A549 treated with AZD9567 at 1 μM for 4 hours (cell line): ENCODE data around the gene VWA1. TPM values are rescaled to one million over a fixed set of nuclear protein-coding genes. Genes with fewer than 3 reads are reported as not detected.

Experiments
- total RNA-seq: library from RNA; stranded (reverse); fragments of 200-300 nt; extraction: Qiagen RNA extraction; gene quantifications from 5 replicates; pipeline ENCODE4 v1.2.3, GENCODE V29; 2022; ENCODE audit not compliant: insufficient read depth

The VWA1 gene
- total RNA-seq: 8.4 to 16.5 TPM (median 15.0 TPM) in 5 replicates

GRCh38 chr1:1435106-1435903 lies at the start of gene VWA1:
VWA1 (plus strand) TSS chr1:1435690; CDS start chr1:1435749, 59 bp downstream.

GRCh38 chr1:1399187-1399871 lies 36.2 kb upstream of the VWA1 start, which contains the start of gene CCNL2:
CCNL2 (minus strand) TSS chr1:1399335; CDS start chr1:1399306, 29 bp downstream.

GRCh38 chr1:1406821-1407635 lies 28.5 kb upstream of the VWA1 start, which contains the start of gene MRPL20:
MRPL20 (minus strand) TSS chr1:1407293; CDS start chr1:1407217, 76 bp downstream.

GRCh38 chr1:1421147-1421906 lies 14.2 kb upstream of the VWA1 start, which contains the start of gene ANKRD65:
ANKRD65 (minus strand) TSS chr1:1421276; CDS start chr1:1421005, 271 bp downstream.

GRCh38 chr1:1449099-1449739 lies 13.7 kb downstream of the VWA1 start, which contains the start of gene ATAD3C:
ATAD3C (plus strand) TSS chr1:1449689; CDS start chr1:1450684, 995 bp downstream.

GRCh38 chr1:1471389-1472052 lies 36.0 kb downstream of the VWA1 start, which contains the start of gene ATAD3B:
ATAD3B (plus strand) TSS chr1:1471765; CDS start chr1:1471885, 120 bp downstream.

Other genes with a start within 250 kb of the VWA1 start
- 0.09 to 0.20 TPM (median 0.12 TPM) in 3 of 5 replicates, not detected in the others for gene TNFRSF18, start 229.1 kb upstream of the VWA1 start, total RNA-seq
- 0.07 to 0.21 TPM (median 0.10 TPM) in 3 of 5 replicates, not detected in the others for gene TNFRSF4, start 221.5 kb upstream of the VWA1 start, total RNA-seq
- gene SDF4, start 203.7 kb upstream of the VWA1 start, total RNA-seq: 104 to 133 TPM (median 126 TPM) in 5 replicates
- 13.1 to 18.5 TPM (median 15.8 TPM) in 5 replicates for gene B3GALT6, start 203.5 kb upstream of the VWA1 start, total RNA-seq
- 1.1 to 1.6 TPM (median 1.5 TPM) in 4 of 5 replicates, not detected in the other for gene C1QTNF12, start 189.0 kb upstream of the VWA1 start, total RNA-seq
- gene UBE2J2, start 161.8 kb upstream of the VWA1 start, total RNA-seq: 44.2 to 51.4 TPM (median 48.2 TPM) in 5 replicates
- 1.1 to 18.6 TPM (median 1.4 TPM) in 5 replicates for gene SCNN1D, start 155.3 kb upstream of the VWA1 start, total RNA-seq
- gene ACAP3, start 127.8 kb upstream of the VWA1 start, total RNA-seq: 6.6 to 21.5 TPM (median 19.8 TPM) in 5 replicates
- gene PUSL1, start 127.1 kb upstream of the VWA1 start, total RNA-seq: 12.9 to 26.3 TPM (median 24.1 TPM) in 5 replicates
- gene INTS11, start 111.0 kb upstream of the VWA1 start, total RNA-seq: 55.6 to 67.7 TPM (median 66.1 TPM) in 5 replicates
- gene CPTP, start 110.9 kb upstream of the VWA1 start, total RNA-seq: 18.5 to 24.0 TPM (median 22.6 TPM) in 5 replicates
- gene TAS1R3, start 104.4 kb upstream of the VWA1 start, total RNA-seq: 0.09 to 0.24 TPM (median 0.17 TPM) in 4 of 5 replicates, not detected in the other
- gene DVL1, start 86.3 kb upstream of the VWA1 start, total RNA-seq: 38.9 to 68.4 TPM (median 63.4 TPM) in 5 replicates
- gene MXRA8, start 77.1 kb upstream of the VWA1 start, total RNA-seq: 0.13 to 3.5 TPM (median 0.20 TPM) in 4 of 5 replicates, not detected in the other
- 105 to 181 TPM (median 175 TPM) in 5 replicates for gene AURKAIP1, start 60.5 kb upstream of the VWA1 start, total RNA-seq
- 32.2 to 72.8 TPM (median 64.8 TPM) in 5 replicates for gene CCNL2, start 36.4 kb upstream of the VWA1 start, total RNA-seq
- gene MRPL20, start 28.4 kb upstream of the VWA1 start, total RNA-seq: 133 to 140 TPM (median 135 TPM) in 5 replicates
- 0.06 to 0.10 TPM in 2 of 5 replicates, not detected in the others for gene ANKRD65, start 14.4 kb upstream of the VWA1 start, total RNA-seq
- gene ATAD3C, start 14.0 kb downstream of the VWA1 start, total RNA-seq: not detected in 5 replicates
- gene ATAD3B, start 36.1 kb downstream of the VWA1 start, total RNA-seq: 0.86 to 3.6 TPM (median 3.2 TPM) in 5 replicates
- 27.2 to 40.3 TPM (median 38.7 TPM) in 5 replicates for gene ATAD3A, start 76.5 kb downstream of the VWA1 start, total RNA-seq
- gene TMEM240, start 104.9 kb downstream of the VWA1 start, total RNA-seq: 0.29 to 0.60 TPM (median 0.46 TPM) in 4 of 5 replicates, not detected in the other
- gene SSU72, start 139.2 kb downstream of the VWA1 start, total RNA-seq: 88.5 to 97.7 TPM (median 95.6 TPM) in 5 replicates
- gene FNDC10, start 164.4 kb downstream of the VWA1 start, total RNA-seq: 3.9 to 8.7 TPM (median 7.5 TPM) in 5 replicates
- gene MIB2, start 179.8 kb downstream of the VWA1 start, total RNA-seq: 13.7 to 23.9 TPM (median 21.8 TPM) in 5 replicates
- 0.53 to 0.73 TPM (median 0.71 TPM) in 4 of 5 replicates, not detected in the other for gene MMP23B, start 196.5 kb downstream of the VWA1 start, total RNA-seq
- gene CDK11B, start 223.3 kb downstream of the VWA1 start, total RNA-seq: 18.6 to 26.2 TPM (median 25.1 TPM) in 5 replicates